Measurements from ENCODE around the gene ZNF345.

ZNF345 gene

GRCh38 chr19:36918090-36918489 is 67.4 kb downstream of the ZNF345 start:
- DNase-seq (ENCODE audit: low spot score), result no peak

Measured in HuH-7.5 (cell line).